Astrocyte (in vitro differentiated cells and primary cell): Measurements from ENCODE around the gene BBS7. TPM values are rescaled to one million over a fixed set of nuclear protein-coding genes. Genes with fewer than 3 reads are reported as not detected.
A peak's percentile ranks its signal among the peaks of the same experiment; 100 is the strongest.

Source experiments
- DNase-seq: peaks from one replicate; pipeline ENCODE4 v3.0.0-alpha.2; 2010; ENCODE audit warnings: low read depth
- FAIRE-seq: peaks from 2 replicates; lab custom pipeline; 2011; peaks lifted over from hg19 to GRCh38; lab: Jason Lieb, UNC
- H2AFZ ChIP-seq: 2 replicates; pipeline ENCODE4 v1.6.0; 2012; ENCODE audit warnings: low read depth, low read length, inconsistent platforms
- H3K27ac ChIP-seq: 2 replicates; pipeline ENCODE4 v1.5.1; 2011; ENCODE audit warnings: low read depth, low read length, inconsistent platforms
- H3K27me3 ChIP-seq: 2 replicates; pipeline ENCODE4 v1.6.0; 2011; ENCODE audit warnings: low read length, inconsistent platforms; ENCODE audit not compliant: insufficient read depth
- H3K36me3 ChIP-seq: 2 replicates; pipeline ENCODE4 v1.5.1; 2011; ENCODE audit warnings: low read length, inconsistent platforms; ENCODE audit not compliant: insufficient read depth
- H3K4me1 ChIP-seq: 2 replicates; pipeline ENCODE4 v1.5.1; 2011; ENCODE audit warnings: low read length, inconsistent platforms; ENCODE audit not compliant: insufficient read depth
- H3K4me2 ChIP-seq: 2 replicates; pipeline ENCODE4 v1.6.0; 2012; ENCODE audit warnings: low read length, inconsistent platforms
- H3K4me3 ChIP-seq: 2 replicates; pipeline ENCODE4 v1.5.1; 2011; ENCODE audit warnings: low read depth, mild to moderate bottlenecking, low read length, inconsistent platforms; ENCODE audit not compliant: insufficient read depth
- H3K79me2 ChIP-seq: 2 replicates; pipeline ENCODE4 v1.6.0; 2012; ENCODE audit warnings: mild to moderate bottlenecking, low read length, inconsistent platforms; ENCODE audit not compliant: insufficient read depth
- H3K9ac ChIP-seq: 2 replicates; pipeline ENCODE4 v1.6.0; 2012; ENCODE audit warnings: mild to moderate bottlenecking, low read length, inconsistent platforms
- H3K9me3 ChIP-seq: 2 replicates; pipeline ENCODE4 v1.5.1; 2012; ENCODE audit warnings: low read depth, mild to moderate bottlenecking, low read length, inconsistent platforms; ENCODE audit not compliant: insufficient read depth
- H4K20me1 ChIP-seq: 2 replicates; pipeline ENCODE4 v1.6.0; 2012; ENCODE audit warnings: low read length, inconsistent platforms; ENCODE audit not compliant: insufficient read depth
- H3K27ac Mint-ChIP-seq: one replicate; pipeline ENCODE4 v1.8.0; 2021; ENCODE audit warnings: mild to moderate bottlenecking, mixed read lengths; ENCODE audit not compliant: unreplicated experiment
- H3K27me3 Mint-ChIP-seq: one replicate; pipeline ENCODE4 v1.8.0; 2021; ENCODE audit warnings: low read depth, mixed read lengths; ENCODE audit not compliant: unreplicated experiment
- H3K36me3 Mint-ChIP-seq: one replicate; pipeline ENCODE4 v1.8.0; 2021; ENCODE audit warnings: low read depth, mixed read lengths; ENCODE audit not compliant: unreplicated experiment
- H3K4me1 Mint-ChIP-seq: one replicate; pipeline ENCODE4 v1.8.0; 2021; ENCODE audit warnings: low read depth, mixed read lengths; ENCODE audit not compliant: unreplicated experiment
- H3K4me3 Mint-ChIP-seq: one replicate; pipeline ENCODE4 v1.8.0; 2021; ENCODE audit warnings: mild to moderate bottlenecking, moderate library complexity, mixed read lengths; ENCODE audit not compliant: unreplicated experiment
- H3K9me3 Mint-ChIP-seq: one replicate; pipeline ENCODE4 v1.8.0; 2021; ENCODE audit warnings: mild to moderate bottlenecking, mixed read lengths; ENCODE audit not compliant: unreplicated experiment
- EZH2 ChIP-seq: IDR thresholded peaks from 2 replicates; pipeline ENCODE4 v1.6.1; 2012; ENCODE audit warnings: mild to moderate bottlenecking, low read length, inconsistent platforms; ENCODE audit not compliant: insufficient read depth
- total RNA-seq: library from RNA; stranded (reverse); gene quantifications from 2 replicates; pipeline ENCODE4 v1.2.1, GENCODE V29; 2021
- TF ChIP-seq, protein P1 (sequence below): IDR thresholded peaks from 2 replicates; pipeline ENCODE4 v1.5.1; 2011; ENCODE audit warnings: low read depth, mild to moderate bottlenecking, inconsistent platforms, low read length, moderate library complexity; ENCODE audit not compliant: insufficient read depth

BBS7 gene
- total RNA-seq, 1 donor from 2014 or later, result 21.0 TPM

- no peak overlapping the region for H3K27ac Mint-ChIP-seq
- DNase-seq, result no peak
- no peak overlapping the region for H3K9ac ChIP-seq
- no peaks in the 10 kb centered on the region for H4K20me1 ChIP-seq
- peaks cover 23% of the 10 kb centered on the region for H3K79me2 ChIP-seq
- H3K27me3 ChIP-seq, result no peaks in the 10 kb centered on the region
- peaks cover 17% of the 10 kb centered on the region for H3K4me1 ChIP-seq
- H3K9me3 ChIP-seq, result no peaks in the 10 kb centered on the region
- H3K27me3 Mint-ChIP-seq, result no peaks in the 10 kb centered on the region
- H3K4me2 ChIP-seq, result no peak overlapping the region
- H2AFZ ChIP-seq, result no peak overlapping the region
- H3K9me3 Mint-ChIP-seq, result no peaks in the 10 kb centered on the region
- TF ChIP-seq, protein P1, sequence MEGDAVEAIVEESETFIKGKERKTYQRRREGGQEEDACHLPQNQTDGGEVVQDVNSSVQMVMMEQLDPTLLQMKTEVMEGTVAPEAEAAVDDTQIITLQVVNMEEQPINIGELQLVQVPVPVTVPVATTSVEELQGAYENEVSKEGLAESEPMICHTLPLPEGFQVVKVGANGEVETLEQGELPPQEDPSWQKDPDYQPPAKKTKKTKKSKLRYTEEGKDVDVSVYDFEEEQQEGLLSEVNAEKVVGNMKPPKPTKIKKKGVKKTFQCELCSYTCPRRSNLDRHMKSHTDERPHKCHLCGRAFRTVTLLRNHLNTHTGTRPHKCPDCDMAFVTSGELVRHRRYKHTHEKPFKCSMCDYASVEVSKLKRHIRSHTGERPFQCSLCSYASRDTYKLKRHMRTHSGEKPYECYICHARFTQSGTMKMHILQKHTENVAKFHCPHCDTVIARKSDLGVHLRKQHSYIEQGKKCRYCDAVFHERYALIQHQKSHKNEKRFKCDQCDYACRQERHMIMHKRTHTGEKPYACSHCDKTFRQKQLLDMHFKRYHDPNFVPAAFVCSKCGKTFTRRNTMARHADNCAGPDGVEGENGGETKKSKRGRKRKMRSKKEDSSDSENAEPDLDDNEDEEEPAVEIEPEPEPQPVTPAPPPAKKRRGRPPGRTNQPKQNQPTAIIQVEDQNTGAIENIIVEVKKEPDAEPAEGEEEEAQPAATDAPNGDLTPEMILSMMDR, result no peak
- no peak for TF ChIP-seq EZH2
- H3K36me3 ChIP-seq, result peaks cover 7% of the 10 kb centered on the region
- no peaks in the 10 kb centered on the region for H3K36me3 Mint-ChIP-seq
- H3K4me3 Mint-ChIP-seq, result no peak overlapping the region
- no peak overlapping the region for H3K27ac ChIP-seq
- H3K4me3 ChIP-seq, result no peak overlapping the region
- peaks cover 15% of the 10 kb centered on the region for H3K4me1 Mint-ChIP-seq
- FAIRE-seq, result no peak
Observed at GRCh38 chr4:121799208-121799823, 71.0 kb downstream of the BBS7 start.

DNA sequence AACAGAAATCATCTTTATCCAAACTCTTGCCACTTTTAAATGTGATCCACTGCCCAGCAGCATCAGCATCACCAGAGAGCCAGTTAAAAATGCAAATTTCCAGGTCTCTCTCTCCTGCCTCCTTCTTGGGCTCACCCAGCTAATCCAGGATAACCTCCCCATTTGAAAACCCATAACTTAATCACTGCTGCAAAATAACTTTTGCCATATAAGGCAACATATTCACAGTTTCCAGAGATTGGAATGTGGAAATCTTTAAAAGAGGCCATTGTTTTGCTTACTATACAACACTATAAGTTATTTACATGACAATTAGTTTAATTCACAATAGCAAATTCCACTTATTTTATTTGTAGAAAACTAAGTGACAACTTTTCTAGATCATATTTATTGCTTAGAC, 74.0 kb downstream of the BBS7 start:
- FAIRE-seq (no peak), DNase-seq (no peak)
- Histone ChIP-seq H3K4me2 (no peak overlapping the region), H3K4me3 (no peak overlapping the region), H3K9me3 (no peaks in the 10 kb centered on the region), H3K27me3 (no peaks in the 10 kb centered on the region), H3K36me3 (no peaks in the 10 kb centered on the region), H3K79me2 (peaks cover 2% of the 10 kb centered on the region), H2AFZ (no peak overlapping the region), H4K20me1 (no peaks in the 10 kb centered on the region), H3K9ac (no peak overlapping the region), H3K27ac (no peak overlapping the region), H3K4me1 (peaks cover 21% of the 10 kb centered on the region)
- Mint-ChIP-seq H3K36me3 (no peaks in the 10 kb centered on the region), H3K4me3 (no peak overlapping the region), H3K9me3 (no peaks in the 10 kb centered on the region), H3K27ac (no peak overlapping the region), H3K4me1 (peaks cover 15% of the 10 kb centered on the region), H3K27me3 (no peaks in the 10 kb centered on the region)
- TF ChIP-seq, protein P1, result no peak
- no peak for TF ChIP-seq EZH2

GRCh38 chr4:121794505-121795188, 75.6 kb downstream of the BBS7 start:
- TF ChIP-seq, protein P1, result no peak
- TF ChIP-seq EZH2, result no peak
- Histone ChIP-seq H3K36me3 (no peaks in the 10 kb centered on the region), H3K27me3 (no peaks in the 10 kb centered on the region), H3K4me1 (peaks cover 33% of the 10 kb centered on the region), H3K4me2 (no peak overlapping the region), H3K9ac (no peak overlapping the region), H3K4me3 (no peak overlapping the region), H3K79me2 (no peaks in the 10 kb centered on the region), H4K20me1 (no peaks in the 10 kb centered on the region), H2AFZ (no peak overlapping the region), H3K9me3 (no peaks in the 10 kb centered on the region), H3K27ac (no peak overlapping the region)
- Mint-ChIP-seq H3K27ac (no peak overlapping the region), H3K27me3 (no peaks in the 10 kb centered on the region), H3K4me1 (peaks cover 28% of the 10 kb centered on the region), H3K36me3 (no peaks in the 10 kb centered on the region), H3K9me3 (no peaks in the 10 kb centered on the region), H3K4me3 (no peak overlapping the region)
- DNase-seq (no peak), FAIRE-seq (peak; percentile 26)
